Astrocyte (in vitro differentiated cells and primary cell): Measurements from ENCODE around the gene RASGRP1.

Experiments used
- EZH2 ChIP-seq: IDR thresholded peaks from 2 replicates; pipeline ENCODE4 v1.6.1; 2012; ENCODE audit warnings: mild to moderate bottlenecking, low read length, inconsistent platforms; ENCODE audit not compliant: insufficient read depth
- TF ChIP-seq, protein P1 (sequence below): IDR thresholded peaks from 2 replicates; pipeline ENCODE4 v1.5.1; 2011; ENCODE audit warnings: low read depth, mild to moderate bottlenecking, inconsistent platforms, low read length, moderate library complexity; ENCODE audit not compliant: insufficient read depth

DNA sequence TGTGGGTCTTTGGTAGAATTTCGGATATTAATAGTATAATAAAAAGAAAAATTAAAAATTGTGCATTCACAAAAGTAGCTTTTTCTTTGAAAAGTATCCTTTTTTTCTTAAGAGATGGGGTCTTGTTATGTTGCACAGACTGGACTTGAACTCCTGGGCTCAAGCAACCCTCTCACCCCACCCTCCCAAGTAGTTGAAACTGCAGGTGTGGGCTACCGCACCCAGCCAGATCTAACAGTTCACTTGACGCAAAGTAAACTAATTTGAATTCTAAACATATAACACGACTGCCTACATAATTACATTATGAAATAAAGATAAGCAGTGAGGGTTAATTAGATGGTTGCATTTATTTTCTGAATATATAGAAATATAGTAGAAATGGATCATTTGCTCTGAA lies 99.9 kb downstream of the RASGRP1 start:
- TF ChIP-seq, protein P1, sequence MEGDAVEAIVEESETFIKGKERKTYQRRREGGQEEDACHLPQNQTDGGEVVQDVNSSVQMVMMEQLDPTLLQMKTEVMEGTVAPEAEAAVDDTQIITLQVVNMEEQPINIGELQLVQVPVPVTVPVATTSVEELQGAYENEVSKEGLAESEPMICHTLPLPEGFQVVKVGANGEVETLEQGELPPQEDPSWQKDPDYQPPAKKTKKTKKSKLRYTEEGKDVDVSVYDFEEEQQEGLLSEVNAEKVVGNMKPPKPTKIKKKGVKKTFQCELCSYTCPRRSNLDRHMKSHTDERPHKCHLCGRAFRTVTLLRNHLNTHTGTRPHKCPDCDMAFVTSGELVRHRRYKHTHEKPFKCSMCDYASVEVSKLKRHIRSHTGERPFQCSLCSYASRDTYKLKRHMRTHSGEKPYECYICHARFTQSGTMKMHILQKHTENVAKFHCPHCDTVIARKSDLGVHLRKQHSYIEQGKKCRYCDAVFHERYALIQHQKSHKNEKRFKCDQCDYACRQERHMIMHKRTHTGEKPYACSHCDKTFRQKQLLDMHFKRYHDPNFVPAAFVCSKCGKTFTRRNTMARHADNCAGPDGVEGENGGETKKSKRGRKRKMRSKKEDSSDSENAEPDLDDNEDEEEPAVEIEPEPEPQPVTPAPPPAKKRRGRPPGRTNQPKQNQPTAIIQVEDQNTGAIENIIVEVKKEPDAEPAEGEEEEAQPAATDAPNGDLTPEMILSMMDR, result no peak
- no peak for TF ChIP-seq EZH2
